ENCODE results near the gene KRTAP9-6.

- TF ChIP-seq POLR2A (IDR thresholded peaks at IDR 0.05), result no peak
- no peak for TF ChIP-seq CTCF (IDR thresholded peaks at IDR 0.05)
- TF ChIP-seq POLR2AphosphoS5 (IDR thresholded peaks at IDR 0.05), result no peak
Observed at GRCh38 chr17:41267711-41268110, 2.5 kb downstream of the KRTAP9-6 start.

Data from breast epithelium (tissue), 3 donors.